Breast epithelium (tissue), 4 donors: ENCODE data around the gene AQP5. TPM values are rescaled to one million over a fixed set of nuclear protein-coding genes. Genes with fewer than 3 reads are reported as not detected.

Experiments
- DNase-seq, 2 donors: peaks; one replicate each; pipeline ENCODE4 v3.0.0-alpha.2; 2019; ENCODE audit warnings: low spot score in 2 of 2
- H3K27ac ChIP-seq, 2 donors: fragments of 200-600 bp; sonication (generic) in 1 of 2; one replicate each; pipeline ENCODE4 v1.5.1; 2016 to 2019; ENCODE audit warnings: mild to moderate bottlenecking in 1 of 2
- H3K27me3 ChIP-seq, 2 donors: fragments of 200-600 bp; sonication (generic) in 1 of 2; one replicate each; pipeline versions ENCODE4 v1.5.1 to v1.6.0; 2017 to 2019; ENCODE audit warnings: control low read depth in 1 of 2, mild to moderate bottlenecking in 1 of 2
- H3K36me3 ChIP-seq: fragments of 200-600 bp; one replicate; pipeline ENCODE4 v1.5.1; 2019
- H3K4me1 ChIP-seq, 2 donors: fragments of 200-600 bp; sonication (generic); one replicate each; pipeline ENCODE4 v1.5.1; 2016 to 2019; ENCODE audit warnings: control low read depth in 1 of 2
- H3K4me3 ChIP-seq, 3 donors: fragments of 200-600 bp; sonication (generic); 1 replicate in 2 of 3; 2 replicates in 1 of 3; pipeline ENCODE4 v1.5.1; 2016 to 2019; ENCODE audit warnings: mild to moderate bottlenecking in 3 of 3, moderate library complexity in 2 of 3
- H3K9me3 ChIP-seq, 2 donors: fragments of 200-600 bp; sonication (generic) in 1 of 2; one replicate each; pipeline ENCODE4 v1.5.1; 2016 to 2019; ENCODE audit warnings: control low read depth in 1 of 2
- CTCF ChIP-seq, 3 donors: fragments of 450-650 bp; IDR thresholded peaks; one replicate each; pipeline ENCODE4 v1.5.1; 2016 to 2017; ENCODE audit warnings: antibody characterized with exemption in 3 of 3, mild to moderate bottlenecking in 3 of 3, moderate library complexity in 3 of 3
- POLR2A ChIP-seq: fragments of 450-650 bp; IDR thresholded peaks from one replicate; pipeline ENCODE4 v1.6.1; 2016; ENCODE audit warnings: antibody characterized with exemption, mild to moderate bottlenecking, moderate library complexity
- POLR2AphosphoS5 ChIP-seq, 3 donors: sonication (generic); formaldehyde crosslinking; IDR thresholded peaks; one replicate each; pipeline ENCODE4 v1.6.1; 2017; ENCODE audit warnings: antibody characterized with exemption in 3 of 3
- intact Hi-C: fragments of 100-400 bp; cut with DNase I; formaldehyde crosslinking; loops from one replicate; pipeline ENCODE4 v1.15.1; 2023; ENCODE audit warnings: low total_unique reads
- total RNA-seq, 3 donors: library from RNA; depleted of rRNA; stranded (reverse); fragments of >200 nt; gene quantifications; one replicate each; pipeline ENCODE4 v1.1.0, GENCODE V29; 2016

AQP5 gene
- total RNA-seq, 3 donors from 2014 or later = 3.1 to 4.6 TPM; not detected in 1

- Histone ChIP-seq H3K4me3 (peak overlapping the region in 1 of 3 donors; percentile 23), H3K36me3 (no peaks in the 10 kb centered on the region), H3K4me1 (peaks cover 0 to 4% of the 10 kb centered on the region in 2 donors), H3K27ac (no peak overlapping the region), H3K9me3 (no peaks in the 10 kb centered on the region), H3K27me3 (peaks cover 4 to 20% of the 10 kb centered on the region in 2 donors)
- TF ChIP-seq POLR2AphosphoS5 (IDR thresholded peaks at IDR 0.05) (no peak), CTCF (IDR thresholded peaks at IDR 0.05) (no peak), POLR2A (no peak)
- no peak for DNase-seq
- intact Hi-C loops = no loop called here
These were observed 6.5 kb upstream of the AQP5 start for GRCh38 chr12:49954863-49955830.

- no peak overlapping the region for H3K4me3 ChIP-seq
- TF ChIP-seq CTCF (IDR thresholded peaks at IDR 0.05) (no peak), POLR2AphosphoS5 (IDR thresholded peaks at IDR 0.05) (no peak), POLR2A (no peak)
- peaks cover 0 to 6% of the 10 kb centered on the region in 2 donors for H3K4me1 ChIP-seq
- DNase-seq = no peak
- no peaks in the 10 kb centered on the region for H3K9me3 ChIP-seq
- H3K27me3 ChIP-seq = peaks cover 4 to 20% of the 10 kb centered on the region in 2 donors
- intact Hi-C loops = no loop called here
- no peaks in the 10 kb centered on the region for H3K36me3 ChIP-seq
- no peak overlapping the region for H3K27ac ChIP-seq
These were observed 5.6 kb upstream of the AQP5 start for GRCh38 chr12:49955899-49956662.

GRCh38 chr12:49956663-49957569 is 4.8 kb upstream of the AQP5 start:
- TF ChIP-seq CTCF (IDR thresholded peaks at IDR 0.05) = no peak
- TF ChIP-seq POLR2A = no peak
- TF ChIP-seq POLR2AphosphoS5 (IDR thresholded peaks at IDR 0.05) = no peak
- intact Hi-C loops = no loop called here
- no peak for DNase-seq

GRCh38 chr12:49957570-49957967 is 4.1 kb upstream of the AQP5 start:
- Histone ChIP-seq H3K4me3 (no peak overlapping the region), H3K4me1 (peaks cover 0 to 8% of the 10 kb centered on the region in 2 donors)

More at GRCh38 chr12:49956663-49957569, 4.8 kb upstream of the AQP5 start:
- H3K36me3 ChIP-seq = no peaks in the 10 kb centered on the region
- H3K4me1 ChIP-seq = peaks cover 0 to 8% of the 10 kb centered on the region in 2 donors
- H3K27ac ChIP-seq = no peak overlapping the region
- H3K27me3 ChIP-seq = peaks cover 4 to 20% of the 10 kb centered on the region in 2 donors
- H3K4me3 ChIP-seq = no peak overlapping the region
- no peaks in the 10 kb centered on the region for H3K9me3 ChIP-seq

More at GRCh38 chr12:49957570-49957967, 4.1 kb upstream of the AQP5 start:
- Histone ChIP-seq H3K36me3 (no peaks in the 10 kb centered on the region), H3K27ac (no peak overlapping the region), H3K27me3 (peaks cover 4 to 20% of the 10 kb centered on the region in 2 donors), H3K9me3 (no peaks in the 10 kb centered on the region)
- intact Hi-C loops = no loop called here
- DNase-seq = no peak
- TF ChIP-seq CTCF (IDR thresholded peaks at IDR 0.05) = no peak
- TF ChIP-seq POLR2A = no peak
- no peak for TF ChIP-seq POLR2AphosphoS5 (IDR thresholded peaks at IDR 0.05)
